Measurements from ENCODE around the gene MLH3. TPM values are rescaled to one million over a fixed set of nuclear protein-coding genes. Genes with fewer than 3 reads are reported as not detected.

The MLH3 gene
- total RNA-seq, 1 donor from 2014 or later = 17.2 TPM

DNA sequence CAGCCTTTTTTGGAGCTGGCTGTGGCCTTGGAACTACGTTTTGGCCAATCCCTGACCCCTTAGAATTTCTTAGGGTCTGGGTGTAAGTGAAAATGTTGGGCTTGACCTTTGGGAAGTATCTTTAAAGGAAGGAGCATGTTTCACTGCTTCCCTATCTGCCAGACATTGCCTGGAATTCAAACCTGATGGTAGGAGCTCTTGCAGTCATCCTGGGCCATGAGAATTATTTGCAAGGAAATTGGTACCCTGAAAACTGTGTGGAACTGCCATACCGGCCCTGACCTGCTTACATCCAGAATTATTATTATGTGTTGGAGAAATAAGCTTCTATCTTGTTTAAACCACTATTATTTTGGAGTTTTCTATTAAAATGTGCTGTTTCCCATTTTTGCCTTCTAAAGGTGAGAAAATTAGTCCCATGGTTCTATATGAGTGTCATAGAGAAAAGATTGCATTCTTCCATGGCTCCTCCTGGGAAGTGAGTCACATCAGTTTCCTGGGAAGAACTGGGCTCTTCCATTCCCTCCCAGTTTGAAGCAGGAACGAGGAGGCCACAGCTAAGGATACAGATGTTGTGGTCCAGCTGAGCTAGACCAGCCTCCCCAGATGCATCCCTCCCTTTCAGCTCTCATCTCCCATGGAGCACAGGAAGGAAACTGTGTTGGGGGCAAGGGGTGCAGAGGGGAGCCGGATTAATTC is 86.3 kb downstream of the MLH3 start:
- no peaks in the 10 kb centered on the region for H3K9me3 Mint-ChIP-seq (ENCODE audit: unreplicated experiment)
- no peak overlapping the region for H3K27ac Mint-ChIP-seq (ENCODE audit: unreplicated experiment)
- DNase-seq (ENCODE audit: low spot score) = no peak

More for the DNA sequence above, 86.3 kb downstream of the MLH3 start:
- TF ChIP-seq, protein P1, sequence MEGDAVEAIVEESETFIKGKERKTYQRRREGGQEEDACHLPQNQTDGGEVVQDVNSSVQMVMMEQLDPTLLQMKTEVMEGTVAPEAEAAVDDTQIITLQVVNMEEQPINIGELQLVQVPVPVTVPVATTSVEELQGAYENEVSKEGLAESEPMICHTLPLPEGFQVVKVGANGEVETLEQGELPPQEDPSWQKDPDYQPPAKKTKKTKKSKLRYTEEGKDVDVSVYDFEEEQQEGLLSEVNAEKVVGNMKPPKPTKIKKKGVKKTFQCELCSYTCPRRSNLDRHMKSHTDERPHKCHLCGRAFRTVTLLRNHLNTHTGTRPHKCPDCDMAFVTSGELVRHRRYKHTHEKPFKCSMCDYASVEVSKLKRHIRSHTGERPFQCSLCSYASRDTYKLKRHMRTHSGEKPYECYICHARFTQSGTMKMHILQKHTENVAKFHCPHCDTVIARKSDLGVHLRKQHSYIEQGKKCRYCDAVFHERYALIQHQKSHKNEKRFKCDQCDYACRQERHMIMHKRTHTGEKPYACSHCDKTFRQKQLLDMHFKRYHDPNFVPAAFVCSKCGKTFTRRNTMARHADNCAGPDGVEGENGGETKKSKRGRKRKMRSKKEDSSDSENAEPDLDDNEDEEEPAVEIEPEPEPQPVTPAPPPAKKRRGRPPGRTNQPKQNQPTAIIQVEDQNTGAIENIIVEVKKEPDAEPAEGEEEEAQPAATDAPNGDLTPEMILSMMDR (IDR thresholded peaks at IDR 0.05; ENCODE audit: unreplicated experiment) = no peak
- Mint-ChIP-seq H3K27me3 (ENCODE audit: unreplicated experiment) (peaks cover 5% of the 10 kb centered on the region), H3K4me1 (ENCODE audit: unreplicated experiment) (peaks cover 4% of the 10 kb centered on the region), H3K4me3 (ENCODE audit: unreplicated experiment) (no peak overlapping the region), H3K36me3 (ENCODE audit: low read depth, unreplicated experiment) (peaks cover 4% of the 10 kb centered on the region)

Other genes starting within 250 kb of the MLH3 start
- gene PROX2, start 175.3 kb downstream of the MLH3 start, total RNA-seq (ENCODE audit: unreplicated experiment) = 0.08 TPM
- gene DLST, start 169.6 kb downstream of the MLH3 start, total RNA-seq (ENCODE audit: unreplicated experiment) = 125 TPM
- gene RPS6KL1, start 128.2 kb downstream of the MLH3 start, total RNA-seq (ENCODE audit: unreplicated experiment) = 2.3 TPM
- gene PGF, start 95.9 kb downstream of the MLH3 start, total RNA-seq (ENCODE audit: unreplicated experiment) = 6.5 TPM
- 31.8 TPM for gene EIF2B2, start 48.5 kb downstream of the MLH3 start, total RNA-seq (ENCODE audit: unreplicated experiment)
- 5.8 TPM for gene ACYP1, start 12.6 kb upstream of the MLH3 start, total RNA-seq (ENCODE audit: unreplicated experiment)
- gene ZC2HC1C, start 18.2 kb upstream of the MLH3 start, total RNA-seq (ENCODE audit: unreplicated experiment) = 1.6 TPM
- gene NEK9, start 75.6 kb upstream of the MLH3 start, total RNA-seq (ENCODE audit: unreplicated experiment) = 74.3 TPM
- gene TMED10, start 125.1 kb upstream of the MLH3 start, total RNA-seq (ENCODE audit: unreplicated experiment) = 312 TPM
- 41.5 TPM for gene FOS, start 227.4 kb upstream of the MLH3 start, total RNA-seq (ENCODE audit: unreplicated experiment)